ENCODE results near the gene EFNA5. TPM values are rescaled to one million over a fixed set of nuclear protein-coding genes. Genes with fewer than 3 reads are reported as not detected.

Gene EFNA5
- total RNA-seq, 1 experiment from 2014 or later: 216 TPM

DNA sequence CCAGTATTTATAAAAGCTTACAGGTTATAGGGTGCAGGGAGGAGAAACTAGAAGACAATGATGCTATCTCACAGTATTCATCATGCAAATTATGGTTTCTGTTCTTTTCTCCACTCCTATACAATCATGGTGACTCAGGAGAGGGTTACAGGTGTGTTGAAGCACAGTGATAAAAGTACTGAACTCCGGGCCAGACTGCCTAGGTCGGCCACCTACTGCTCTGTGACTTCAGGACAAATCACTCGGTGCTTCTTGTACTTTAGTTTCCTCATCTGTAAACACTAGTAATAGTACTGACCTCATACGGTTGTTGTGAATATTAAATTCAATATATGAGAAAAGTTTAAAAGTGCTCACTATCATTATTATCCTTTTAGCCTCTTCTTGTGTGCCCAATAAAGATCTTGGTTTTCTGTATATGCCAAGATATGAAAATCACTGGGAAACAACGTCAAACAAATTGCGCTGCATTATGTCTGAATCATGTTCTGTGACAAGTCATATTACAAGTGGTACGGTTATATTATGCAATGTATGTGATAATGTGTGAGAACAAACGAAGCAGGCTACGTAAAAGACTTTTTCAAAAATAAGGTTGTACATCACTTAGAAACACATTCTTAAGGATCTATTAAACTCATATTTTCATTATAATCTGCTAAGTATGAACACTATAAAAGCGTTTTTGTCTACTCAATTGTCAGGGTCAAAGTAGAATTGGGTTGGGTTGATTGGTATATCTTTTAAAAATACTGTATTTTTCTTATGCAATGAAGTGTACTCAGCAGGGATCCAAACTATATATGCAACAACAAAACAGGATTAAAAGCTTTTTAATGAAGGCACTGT lies 153.3 kb downstream of the EFNA5 start:
- H3K27me3 Mint-ChIP-seq (ENCODE audit: unreplicated experiment): no peaks in the 10 kb centered on the region
- peak overlapping the region; percentile 85 for H3K27ac Mint-ChIP-seq (ENCODE audit: unreplicated experiment)
- no peak for DNase-seq
- no peaks in the 10 kb centered on the region for H3K9me3 Mint-ChIP-seq (ENCODE audit: low read depth, unreplicated experiment)
- intact Hi-C loops (cut with micrococcal nuclease; ENCODE audit: unreplicated experiment): loop anchor here (5.0 kb wide), 1 partner anchor 40 kb away; no protein-coding TSS in a partner anchor
- CTCF ChIA-PET: interaction anchor here (1.2 kb wide), 1 partner anchor 27 kb away, joined by 5 read pairs; no protein-coding TSS in a partner anchor
- peaks cover 89% of the 10 kb centered on the region for H3K4me1 Mint-ChIP-seq (ENCODE audit: low read depth, unreplicated experiment)
- TF ChIP-seq, protein P1, sequence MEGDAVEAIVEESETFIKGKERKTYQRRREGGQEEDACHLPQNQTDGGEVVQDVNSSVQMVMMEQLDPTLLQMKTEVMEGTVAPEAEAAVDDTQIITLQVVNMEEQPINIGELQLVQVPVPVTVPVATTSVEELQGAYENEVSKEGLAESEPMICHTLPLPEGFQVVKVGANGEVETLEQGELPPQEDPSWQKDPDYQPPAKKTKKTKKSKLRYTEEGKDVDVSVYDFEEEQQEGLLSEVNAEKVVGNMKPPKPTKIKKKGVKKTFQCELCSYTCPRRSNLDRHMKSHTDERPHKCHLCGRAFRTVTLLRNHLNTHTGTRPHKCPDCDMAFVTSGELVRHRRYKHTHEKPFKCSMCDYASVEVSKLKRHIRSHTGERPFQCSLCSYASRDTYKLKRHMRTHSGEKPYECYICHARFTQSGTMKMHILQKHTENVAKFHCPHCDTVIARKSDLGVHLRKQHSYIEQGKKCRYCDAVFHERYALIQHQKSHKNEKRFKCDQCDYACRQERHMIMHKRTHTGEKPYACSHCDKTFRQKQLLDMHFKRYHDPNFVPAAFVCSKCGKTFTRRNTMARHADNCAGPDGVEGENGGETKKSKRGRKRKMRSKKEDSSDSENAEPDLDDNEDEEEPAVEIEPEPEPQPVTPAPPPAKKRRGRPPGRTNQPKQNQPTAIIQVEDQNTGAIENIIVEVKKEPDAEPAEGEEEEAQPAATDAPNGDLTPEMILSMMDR (IDR thresholded peaks at IDR 0.05; ENCODE audit: unreplicated experiment): no peak
- H3K36me3 Mint-ChIP-seq (ENCODE audit: insufficient read depth, unreplicated experiment): peaks cover 40% of the 10 kb centered on the region
- BruUV-seq (replicated peaks): no TSS peak
- no peak overlapping the region for H3K4me3 Mint-ChIP-seq (ENCODE audit: low read depth, unreplicated experiment)

DNA sequence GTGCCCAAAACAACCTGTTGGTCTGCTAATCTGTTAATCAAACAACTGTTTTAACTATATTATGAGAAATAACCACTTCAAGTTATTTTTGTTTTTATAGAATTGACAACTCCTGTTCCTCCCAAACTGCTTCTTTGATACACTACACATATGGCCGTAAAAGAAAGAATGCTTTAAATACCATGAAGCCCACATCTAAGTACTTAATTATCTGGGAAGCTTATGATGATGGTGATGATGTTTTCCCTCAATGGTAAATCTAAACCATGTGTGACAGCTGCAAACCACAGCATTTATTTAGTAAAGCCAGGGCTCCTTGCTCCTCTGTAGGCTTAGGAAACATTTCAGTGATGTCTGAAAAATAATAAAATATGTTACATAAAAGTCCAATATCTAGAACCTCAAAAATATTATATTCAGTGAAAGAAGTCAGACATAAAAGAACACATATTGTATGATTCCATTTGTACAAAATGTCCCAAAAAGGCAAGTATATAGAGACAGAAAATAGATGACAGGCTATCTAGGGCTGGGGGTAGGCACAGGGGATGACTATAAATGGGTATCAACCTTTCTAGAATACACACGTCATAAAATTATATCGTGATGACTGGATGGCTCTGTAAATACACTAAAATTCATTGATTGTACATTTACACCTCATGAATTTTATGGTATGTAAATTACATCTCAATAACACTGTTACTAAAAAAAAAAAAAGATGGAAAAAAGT lies 154.1 kb downstream of the EFNA5 start:
- no peaks in the 10 kb centered on the region for H3K9me3 Mint-ChIP-seq (ENCODE audit: low read depth, unreplicated experiment)
- TF ChIP-seq, protein P1 (IDR thresholded peaks at IDR 0.05; ENCODE audit: unreplicated experiment): no peak
- no peak overlapping the region for H3K4me3 Mint-ChIP-seq (ENCODE audit: low read depth, unreplicated experiment)
- CTCF ChIA-PET: no interaction called here
- peaks cover 87% of the 10 kb centered on the region for H3K4me1 Mint-ChIP-seq (ENCODE audit: low read depth, unreplicated experiment)
- no peak for DNase-seq
- peaks cover 47% of the 10 kb centered on the region for H3K36me3 Mint-ChIP-seq (ENCODE audit: insufficient read depth, unreplicated experiment)
- BruUV-seq (replicated peaks): no TSS peak
- H3K27ac Mint-ChIP-seq (ENCODE audit: unreplicated experiment): peak overlapping the region; percentile 9
- H3K27me3 Mint-ChIP-seq (ENCODE audit: unreplicated experiment): no peaks in the 10 kb centered on the region
- intact Hi-C loops (cut with micrococcal nuclease; ENCODE audit: unreplicated experiment): loop anchor here (5.0 kb wide), 1 partner anchor 39 kb away; no protein-coding TSS in a partner anchor

DNA sequence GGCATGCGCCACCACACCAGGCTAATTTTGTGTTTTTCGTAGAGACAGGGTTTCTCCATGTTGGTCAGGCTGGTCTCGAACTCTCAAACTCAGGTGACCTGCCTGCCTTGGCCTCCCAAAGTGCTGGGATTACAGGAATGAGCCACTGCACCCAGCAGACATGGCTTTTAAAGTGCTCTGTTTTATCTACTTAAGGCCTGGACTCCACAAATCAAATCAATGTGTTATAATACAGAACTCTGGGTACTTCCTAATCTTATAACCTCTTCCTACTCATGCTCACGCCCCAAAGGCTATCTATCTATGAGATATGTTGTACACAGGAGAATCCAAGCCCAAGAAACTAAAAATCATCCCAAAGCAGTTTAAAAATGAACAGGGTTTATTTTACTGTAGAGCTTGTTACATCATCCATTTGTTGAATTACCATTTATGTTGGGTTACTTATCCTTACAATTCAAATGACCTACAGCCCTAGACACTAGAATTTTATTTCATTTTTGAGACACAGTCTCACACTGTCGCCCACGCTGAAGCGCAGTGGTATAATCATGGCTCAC lies 155.1 kb downstream of the EFNA5 start:
- DNase-seq: no peak
- intact Hi-C loops (cut with micrococcal nuclease; ENCODE audit: unreplicated experiment): loop anchor here (5.0 kb wide), 1 partner anchor 38 kb away; no protein-coding TSS in a partner anchor
- Mint-ChIP-seq H3K9me3 (ENCODE audit: low read depth, unreplicated experiment) (no peaks in the 10 kb centered on the region), H3K4me1 (ENCODE audit: low read depth, unreplicated experiment) (peaks cover 82% of the 10 kb centered on the region), H3K27ac (ENCODE audit: unreplicated experiment) (peak overlapping the region; percentile 74), H3K36me3 (ENCODE audit: insufficient read depth, unreplicated experiment) (peaks cover 47% of the 10 kb centered on the region), H3K27me3 (ENCODE audit: unreplicated experiment) (no peaks in the 10 kb centered on the region), H3K4me3 (ENCODE audit: low read depth, unreplicated experiment) (no peak overlapping the region)
- CTCF ChIA-PET: no interaction called here
- no TSS peak for BruUV-seq (replicated peaks)
- TF ChIP-seq, protein P1 (IDR thresholded peaks at IDR 0.05; ENCODE audit: unreplicated experiment): no peak

DNA sequence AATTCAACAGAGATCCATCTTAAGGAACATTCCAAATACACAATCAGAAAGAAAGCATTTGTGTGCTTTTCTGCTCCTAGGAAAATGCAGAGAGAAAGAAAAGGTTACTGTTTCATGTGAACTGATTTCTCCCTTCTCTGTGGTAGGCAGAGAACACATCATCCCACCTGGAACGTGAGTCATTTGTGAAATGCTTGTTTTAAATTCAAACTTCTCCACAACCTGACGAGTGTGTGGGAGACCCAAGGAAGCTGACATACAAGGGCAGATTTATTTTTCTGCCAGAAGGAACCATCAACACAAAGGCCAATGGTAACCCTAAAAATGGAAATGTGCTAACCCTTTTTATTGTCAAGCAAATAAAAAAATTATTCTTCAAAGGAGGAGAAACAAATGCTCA lies 156.4 kb downstream of the EFNA5 start:
- CTCF ChIA-PET: no interaction called here
- Mint-ChIP-seq H3K27ac (ENCODE audit: unreplicated experiment) (peak overlapping the region; percentile 56), H3K9me3 (ENCODE audit: low read depth, unreplicated experiment) (no peaks in the 10 kb centered on the region), H3K36me3 (ENCODE audit: insufficient read depth, unreplicated experiment) (peaks cover 45% of the 10 kb centered on the region), H3K4me1 (ENCODE audit: low read depth, unreplicated experiment) (peaks cover 69% of the 10 kb centered on the region), H3K27me3 (ENCODE audit: unreplicated experiment) (no peaks in the 10 kb centered on the region), H3K4me3 (ENCODE audit: low read depth, unreplicated experiment) (no peak overlapping the region)
- intact Hi-C loops (cut with micrococcal nuclease; ENCODE audit: unreplicated experiment): no loop called here
- no peak for DNase-seq
- TF ChIP-seq, protein P1 (IDR thresholded peaks at IDR 0.05; ENCODE audit: unreplicated experiment): no peak
- BruUV-seq (replicated peaks): no TSS peak

All from Calu3 (cell line).